Mucosa of gallbladder (tissue), 1 donor: ENCODE results near the gene SP3. TPM values are rescaled to one million over a fixed set of nuclear protein-coding genes. Genes with fewer than 3 reads are reported as not detected.

ENCODE experiments used
- DNase-seq: peaks from one replicate; pipeline ENCODE4 v3.0.0-alpha.2; 2020; ENCODE audit warnings: low spot score
- total RNA-seq: library from RNA; stranded (reverse); gene quantifications from one replicate; pipeline ENCODE4 v1.2.1, GENCODE V29; 2021
- donor health status: DM: no; HTN: no; CAD: no.

The SP3 gene
- total RNA-seq, 1 donor from 2014 or later: 66.0 TPM

DNA sequence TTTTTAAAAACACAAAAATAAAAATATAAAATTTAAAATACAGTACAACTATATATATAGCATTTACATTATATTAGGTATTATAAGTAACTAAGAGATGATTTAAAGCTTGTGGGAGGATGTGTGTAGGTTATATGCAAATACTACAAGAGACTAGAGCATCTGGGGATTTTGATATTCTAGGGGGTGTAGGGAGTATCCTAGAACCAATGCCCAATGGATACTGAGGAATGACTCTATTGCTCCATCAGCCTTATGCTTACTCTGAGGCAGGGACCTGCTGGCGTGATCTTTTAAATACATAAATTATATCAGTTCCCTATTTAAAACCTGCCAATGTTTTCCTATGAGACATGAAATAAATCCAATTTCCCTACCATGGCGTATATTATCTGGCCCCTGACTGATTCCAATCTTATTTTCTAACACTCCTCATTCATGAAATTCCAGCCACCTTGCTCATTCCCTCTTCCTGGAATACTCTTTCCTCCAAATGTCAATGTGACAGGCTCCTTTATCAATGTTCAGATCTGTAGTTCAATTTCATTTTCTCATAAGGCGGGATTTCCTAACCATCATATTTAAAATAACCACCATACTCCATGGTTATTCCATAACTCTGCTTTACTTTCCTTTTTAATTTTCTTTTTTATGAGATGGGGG, 22.2 kb downstream of the SP3 start:
- DNase-seq: no peak

DNA sequence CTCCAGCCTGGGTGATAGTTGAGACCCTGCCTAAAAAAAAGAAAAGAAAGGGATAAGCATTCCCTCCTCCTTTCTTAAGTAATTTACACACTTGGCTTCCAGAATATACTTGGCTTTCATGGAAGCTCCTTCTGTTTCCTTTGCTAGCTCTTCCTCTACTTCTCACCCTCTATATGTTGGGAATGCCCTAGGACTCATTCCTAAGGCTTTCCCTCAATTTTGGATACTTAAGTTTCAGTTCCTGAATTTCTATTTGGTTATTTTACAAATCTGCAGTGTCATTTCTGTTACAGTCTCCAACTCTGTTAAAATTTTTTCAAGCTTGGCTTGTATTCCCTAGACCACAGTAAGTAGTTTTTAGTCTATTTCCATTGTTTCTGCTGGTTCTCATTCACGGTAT, 23.6 kb downstream of the SP3 start:
- no peak for DNase-seq

DNA sequence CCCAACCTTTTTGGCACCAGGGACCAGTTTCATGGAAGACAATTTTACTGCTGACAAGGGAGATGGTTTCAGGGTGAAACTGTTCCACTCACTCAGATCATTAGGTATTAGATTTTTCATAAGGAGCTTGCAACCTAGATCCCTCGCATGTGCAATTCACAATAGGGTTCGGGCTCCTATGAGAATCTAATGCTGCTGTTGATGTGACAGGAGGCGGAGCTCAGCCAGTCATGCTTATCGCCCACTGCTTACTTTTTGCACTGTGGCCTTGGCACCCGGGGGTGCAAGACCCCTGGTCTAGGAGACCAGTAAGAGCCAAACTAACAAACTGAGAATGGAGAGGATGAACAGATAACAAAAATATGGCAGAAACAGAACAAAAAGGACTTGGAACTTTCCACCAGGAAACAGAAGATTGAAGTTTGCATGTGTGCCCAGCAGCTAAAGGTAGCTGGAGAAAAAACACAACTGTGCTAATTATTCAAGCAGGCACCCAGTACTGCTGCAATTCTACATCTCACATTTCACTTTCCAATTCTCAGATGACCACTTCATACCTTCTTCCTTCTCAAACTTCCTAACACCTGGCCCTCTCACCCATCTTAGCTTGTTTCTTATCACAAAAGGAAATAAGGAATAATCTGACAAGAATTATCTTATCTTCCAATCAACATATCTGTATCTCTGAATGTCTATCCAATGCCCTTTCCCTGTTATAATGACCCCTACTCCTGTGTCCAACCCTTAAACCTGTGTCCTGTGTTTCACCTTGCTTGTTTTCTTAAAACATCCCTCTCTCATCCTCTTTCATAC, 24.8 kb downstream of the SP3 start:
- no peak for DNase-seq

DNA sequence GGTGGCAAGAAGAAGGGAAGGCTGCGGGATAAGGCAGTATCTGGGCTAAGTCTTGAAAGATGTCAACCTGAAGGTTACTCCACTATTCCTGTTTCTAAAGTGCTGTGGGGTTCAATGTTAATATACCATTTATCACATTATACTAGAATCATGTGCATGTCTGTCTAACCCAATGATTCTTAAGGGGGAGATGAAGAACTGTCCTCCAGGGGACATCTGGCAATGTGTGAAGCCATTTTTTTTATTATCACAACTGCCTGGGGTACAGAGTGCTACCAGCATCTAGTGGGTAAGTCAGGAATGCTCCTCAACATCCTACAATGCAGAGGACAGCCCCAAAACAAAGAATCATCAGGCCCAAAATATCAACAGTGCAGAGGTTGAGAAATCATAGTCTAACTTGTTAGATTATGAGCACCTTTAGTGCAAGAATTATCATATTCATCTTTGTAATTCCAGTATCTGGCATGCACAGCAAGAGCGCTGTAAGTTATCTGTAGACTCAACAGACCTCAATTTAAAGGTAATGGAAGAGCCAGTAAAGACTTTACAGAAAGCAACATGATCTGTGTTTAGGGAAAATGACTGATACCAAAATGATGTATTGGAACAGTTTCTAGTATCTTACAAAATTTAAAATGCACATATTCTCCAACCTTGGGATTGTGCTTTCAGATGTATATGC, 26.3 kb downstream of the SP3 start:
- no peak for DNase-seq

DNA sequence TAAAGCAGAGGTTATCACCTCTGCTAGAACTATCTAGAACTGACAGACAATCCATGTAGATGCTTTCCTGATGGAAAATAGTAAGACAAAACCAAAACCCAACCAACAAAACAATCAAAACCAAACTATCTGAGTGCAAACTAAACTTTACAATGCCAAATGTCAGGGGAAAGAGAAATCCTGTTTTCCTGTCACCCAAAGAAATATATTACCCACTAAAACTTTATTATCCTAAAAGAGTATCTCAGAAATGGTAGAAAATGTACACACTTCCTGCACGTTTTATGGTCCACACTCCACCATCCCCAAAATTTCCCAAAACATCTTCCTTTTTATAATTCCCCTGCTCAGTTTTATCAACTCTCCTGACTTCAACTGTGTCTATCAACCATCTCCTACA, 29.9 kb downstream of the SP3 start:
- no peak for DNase-seq

DNA sequence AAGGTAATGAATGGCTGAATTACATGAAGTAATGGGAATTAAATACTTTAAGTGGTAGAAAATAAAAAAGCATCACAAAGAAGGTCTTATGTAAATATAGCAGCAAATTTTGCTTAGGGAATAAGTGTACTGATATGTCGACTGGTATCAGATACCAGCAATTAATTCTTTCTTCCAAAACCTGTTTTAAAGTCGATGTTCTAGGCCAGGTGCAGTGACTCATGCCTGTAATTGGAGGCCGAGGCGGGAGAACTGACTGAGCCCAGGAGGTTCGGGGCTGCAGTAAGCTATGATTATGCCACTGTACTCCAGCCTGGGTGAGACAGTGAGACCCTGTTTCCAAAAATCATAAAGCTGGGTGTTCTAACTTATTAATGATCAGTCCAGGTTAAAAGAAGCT, 30.3 kb downstream of the SP3 start:
- no peak for DNase-seq

DNA sequence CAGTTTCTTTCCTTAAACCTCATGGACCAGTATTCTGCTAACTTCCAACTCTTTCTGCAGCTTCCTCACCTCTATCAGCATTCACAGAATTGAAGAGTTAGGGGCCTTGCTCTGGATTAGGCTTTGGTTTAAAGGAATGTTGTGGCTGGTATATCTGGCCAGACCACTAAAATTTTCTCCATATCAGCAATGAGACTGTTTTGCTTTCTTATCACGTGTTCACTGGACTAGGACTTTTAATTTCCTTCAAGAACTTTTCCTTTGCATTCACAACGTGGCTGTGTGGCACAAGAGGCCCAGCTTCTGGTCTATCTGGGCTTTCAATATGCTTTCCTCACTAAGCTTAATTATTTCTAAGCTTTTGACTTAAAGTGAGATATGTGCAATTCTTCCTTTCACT, 33.4 kb downstream of the SP3 start:
- no peak for DNase-seq

DNA sequence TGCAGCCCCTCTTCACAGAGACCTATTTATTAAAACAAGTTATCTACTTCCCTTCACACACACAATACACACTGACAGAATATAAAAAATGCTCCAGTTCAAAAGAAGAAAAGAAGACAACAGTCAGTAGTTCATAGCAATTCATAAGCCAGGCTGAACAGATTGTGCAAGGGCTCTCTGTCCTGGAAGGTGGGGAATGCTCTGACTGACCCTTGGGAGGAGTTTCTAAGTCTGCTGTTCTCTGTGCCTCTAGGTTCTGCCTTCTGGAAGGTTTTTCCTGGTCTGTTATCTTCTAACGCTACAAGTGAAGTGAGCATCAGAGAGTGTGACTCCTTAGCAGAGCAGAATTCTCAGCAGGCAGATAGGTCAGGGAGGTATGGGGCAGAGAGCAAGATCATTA, 35.7 kb downstream of the SP3 start:
- DNase-seq: no peak

DNA sequence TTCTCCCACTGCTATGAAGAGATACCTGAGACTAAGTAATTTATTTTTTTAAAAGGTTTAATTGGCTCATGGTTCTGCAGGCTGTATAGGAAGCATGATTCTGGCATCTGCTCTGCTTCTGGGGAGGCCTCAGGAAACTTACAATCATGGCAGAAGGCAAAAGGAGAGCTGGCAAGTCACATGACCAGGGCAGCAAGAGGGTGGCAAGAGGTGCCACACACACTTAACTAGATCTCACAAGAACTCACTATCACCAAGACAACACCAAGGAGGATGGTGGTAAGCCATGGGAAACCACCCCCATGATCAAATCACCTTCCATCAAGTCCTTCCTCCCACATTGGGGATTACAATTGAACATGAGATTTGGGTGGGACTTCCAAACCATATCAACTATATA, 38.3 kb downstream of the SP3 start:
- DNase-seq: no peak

DNA sequence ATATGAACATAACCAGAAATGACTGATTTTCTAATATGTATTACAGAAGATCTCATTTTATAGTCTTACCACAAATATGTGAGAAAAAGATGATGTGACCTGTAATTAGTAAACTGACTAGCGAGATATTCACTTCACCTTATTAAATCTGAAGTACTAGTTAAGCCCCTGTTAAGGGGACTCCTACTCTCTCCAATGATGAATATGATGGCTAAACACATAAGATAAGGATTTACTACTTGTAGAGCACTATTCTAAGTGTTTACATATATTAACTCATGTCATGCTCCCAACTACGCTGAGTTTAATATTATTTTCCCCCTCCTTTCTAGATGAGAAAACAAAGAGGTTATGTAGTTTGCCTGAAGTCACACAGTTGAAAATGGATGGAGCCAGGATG, 40.9 kb downstream of the SP3 start:
- no peak for DNase-seq

DNA sequence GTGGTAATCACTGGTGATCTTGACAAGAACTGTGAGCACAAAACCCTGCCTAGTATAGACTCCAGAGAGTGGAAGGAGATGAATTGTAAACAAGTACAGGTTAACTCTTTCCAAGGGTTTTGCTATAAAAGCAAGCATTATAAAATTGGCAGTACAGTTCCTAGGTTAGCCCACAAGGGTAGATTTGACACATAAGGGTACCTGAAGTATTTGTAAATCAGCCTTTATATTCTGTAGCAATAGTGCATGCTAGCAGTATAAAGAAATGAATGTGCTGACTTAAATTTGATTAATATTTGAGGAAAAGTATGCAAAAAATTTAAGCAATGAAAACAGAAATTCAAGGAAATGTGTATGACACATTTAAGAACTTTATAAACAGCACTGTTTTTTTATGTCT, 42.4 kb downstream of the SP3 start:
- DNase-seq: no peak

DNA sequence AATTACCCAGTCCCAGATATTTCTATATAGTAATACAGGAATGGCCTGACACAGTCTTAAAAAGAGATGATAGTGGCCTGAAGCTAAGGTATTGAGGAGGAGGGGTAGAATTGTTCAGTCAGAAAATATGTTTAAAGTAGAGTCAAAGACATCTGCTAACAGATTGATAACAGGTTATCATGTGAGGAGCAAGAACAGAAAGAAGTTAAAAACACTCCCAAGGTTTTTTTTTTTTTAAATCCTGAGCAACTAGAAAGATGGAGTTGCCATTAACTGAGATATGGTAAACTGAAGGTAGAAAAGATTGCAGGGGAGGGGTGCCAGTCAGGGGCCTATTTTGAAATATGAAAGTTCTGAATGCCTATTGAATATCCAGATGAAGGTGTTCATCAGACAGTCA, 43.1 kb downstream of the SP3 start:
- no peak for DNase-seq

DNA sequence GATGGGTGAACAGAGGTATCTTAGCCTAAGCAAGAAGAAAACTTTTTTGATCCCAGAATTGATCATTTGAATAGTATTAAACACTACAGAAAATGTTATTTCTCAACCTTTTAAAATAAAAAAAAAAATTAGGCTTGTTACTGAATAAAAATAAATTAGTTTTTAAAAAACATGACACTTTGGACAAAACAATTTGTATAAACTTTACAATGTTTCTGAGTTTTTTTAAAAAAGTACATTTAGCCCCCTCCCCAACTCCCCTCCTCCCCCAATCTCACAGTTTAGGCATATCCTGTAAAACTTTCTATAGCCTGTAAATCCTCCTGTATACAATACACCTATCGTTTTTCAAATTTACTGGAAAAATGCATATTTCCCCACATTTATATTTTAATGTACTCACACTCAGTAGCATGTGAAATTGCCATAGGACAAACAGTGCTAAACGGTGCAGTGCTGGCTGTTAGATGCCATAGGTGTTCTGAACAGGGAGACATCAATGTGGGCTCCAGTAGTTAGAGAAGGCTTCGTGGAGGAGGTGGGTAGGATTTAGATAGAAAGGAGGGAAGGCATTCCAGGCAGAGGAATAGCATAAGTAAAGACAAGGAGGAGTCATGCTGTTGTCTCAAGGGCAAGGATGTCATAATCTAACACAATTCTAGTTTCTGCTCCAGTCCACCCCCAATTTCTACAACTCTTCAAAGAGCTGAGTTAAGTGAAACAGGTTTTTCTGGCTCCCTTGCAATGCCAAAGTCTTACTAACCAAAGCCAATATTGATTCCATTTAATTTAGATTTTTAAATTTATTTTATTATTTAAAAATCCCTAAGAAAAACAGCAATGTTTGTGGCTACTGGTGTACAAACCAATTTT, 50.9 kb downstream of the SP3 start:
- DNase-seq: no peak

DNA sequence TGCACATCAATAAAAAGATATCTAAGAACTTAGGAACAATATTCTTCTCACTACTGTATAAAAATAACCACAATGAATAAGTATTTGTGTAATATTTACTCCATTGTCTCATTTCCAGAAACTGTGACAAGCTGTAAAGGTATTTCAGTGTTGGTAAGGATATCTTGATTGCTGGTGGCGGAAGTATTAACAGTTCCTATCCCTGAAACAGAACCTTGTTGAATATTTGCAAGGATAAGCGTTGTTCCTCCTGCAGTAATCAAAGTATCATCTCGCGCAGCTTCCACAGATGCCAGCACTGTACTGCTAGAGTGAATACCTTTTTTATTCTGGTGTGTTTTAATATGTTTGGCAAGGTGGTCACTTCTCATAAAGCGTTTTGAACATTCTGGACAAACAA, 55.3 kb downstream of the SP3 start:
- no peak for DNase-seq

DNA sequence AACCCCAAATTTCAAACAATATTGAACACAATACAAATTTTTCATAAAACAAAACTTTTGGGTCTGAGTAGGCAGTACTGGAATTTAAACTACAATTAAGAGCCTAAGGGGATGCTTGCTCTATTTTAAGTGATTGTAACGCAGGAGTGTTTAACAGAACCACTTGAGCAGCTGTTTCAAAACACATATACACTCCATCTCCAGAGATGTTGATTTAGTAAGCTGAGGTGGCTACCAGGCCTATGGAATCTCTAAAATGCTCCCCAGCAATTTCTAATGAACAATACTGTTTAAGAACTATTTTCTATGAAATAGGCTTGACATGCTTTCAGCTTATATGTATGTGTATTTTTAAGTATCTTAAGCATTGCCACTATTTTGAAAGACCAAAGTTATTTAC, 58.5 kb downstream of the SP3 start:
- no peak for DNase-seq

DNA sequence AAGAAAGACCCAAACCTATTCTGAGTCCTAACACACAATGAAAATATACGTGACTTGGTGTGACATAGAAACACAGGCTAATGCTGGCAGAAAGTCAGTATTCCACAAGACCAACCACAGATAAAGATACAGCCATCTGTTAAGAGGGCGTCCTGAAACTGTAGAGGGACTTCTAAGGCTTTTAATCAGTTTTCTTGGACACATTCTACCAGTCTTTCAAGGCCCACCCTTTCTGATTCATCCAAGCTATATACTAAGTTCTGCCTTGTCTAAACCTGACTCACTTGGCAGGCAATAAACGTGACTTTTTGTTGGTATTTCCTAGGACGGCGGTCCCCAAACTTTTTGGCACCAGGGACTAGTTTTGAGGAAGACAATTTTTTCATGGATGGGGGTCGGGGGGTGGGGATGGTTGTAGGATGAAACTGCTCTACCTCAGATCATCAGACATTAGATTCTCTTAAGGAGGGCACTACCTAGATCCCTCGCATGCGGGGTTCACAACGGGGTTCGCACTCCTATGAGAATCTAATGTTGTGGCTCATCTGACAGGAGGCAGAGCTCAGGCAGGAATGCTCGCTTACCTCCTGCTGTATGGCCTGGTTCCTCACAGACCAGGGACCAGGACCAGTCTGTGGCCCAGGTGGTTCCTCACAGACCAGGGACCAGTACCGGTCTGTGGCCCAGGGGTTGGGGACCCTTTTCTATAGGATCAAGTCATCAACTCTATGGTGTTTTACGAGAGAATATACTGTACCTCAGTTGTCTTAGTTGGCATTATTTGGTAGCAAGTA, 61.4 kb downstream of the SP3 start:
- DNase-seq: no peak

DNA sequence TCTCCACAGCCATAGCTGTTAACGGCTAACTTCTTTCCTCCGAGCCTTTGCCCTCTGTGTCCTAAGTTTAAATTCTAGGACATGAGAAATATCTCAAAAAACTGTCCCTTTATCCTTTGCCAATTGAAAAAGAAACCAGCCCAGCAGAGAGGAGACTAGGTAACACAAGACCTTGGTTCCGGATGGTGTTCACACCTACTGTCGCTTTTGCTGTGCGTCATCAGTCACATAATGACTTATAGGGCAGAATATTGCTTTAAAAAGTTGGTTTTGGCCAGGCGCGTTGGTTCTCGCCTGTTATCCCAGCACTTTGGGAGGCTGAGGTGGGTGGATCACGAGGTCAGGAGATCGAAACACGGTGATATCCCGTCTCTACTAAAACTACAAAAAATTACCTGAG, 66.2 kb downstream of the SP3 start:
- no peak for DNase-seq

DNA sequence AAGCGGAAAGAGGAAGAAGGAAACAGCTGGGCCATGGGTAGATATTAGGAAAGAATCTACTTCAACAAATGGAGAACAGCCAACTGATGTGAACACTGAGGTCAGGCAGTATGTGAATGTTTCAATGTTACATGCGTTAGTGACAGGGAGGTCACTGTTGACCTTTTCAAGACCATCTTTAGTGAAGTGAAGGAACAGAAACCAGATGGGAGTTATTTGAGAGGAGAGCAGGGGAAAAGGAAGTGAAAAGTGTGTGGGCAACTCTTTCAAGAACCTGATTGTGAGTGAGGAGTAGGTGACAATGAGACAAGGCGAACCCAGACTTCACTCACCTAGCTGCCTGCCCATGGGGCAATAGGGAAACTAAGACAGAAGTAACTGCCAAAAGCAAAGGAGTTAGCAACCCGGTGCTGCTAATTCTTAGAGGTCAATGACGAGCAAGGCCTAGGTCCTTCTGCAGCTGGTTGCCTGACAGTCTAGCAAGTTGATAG, 67.0 kb downstream of the SP3 start:
- DNase-seq: no peak

DNA sequence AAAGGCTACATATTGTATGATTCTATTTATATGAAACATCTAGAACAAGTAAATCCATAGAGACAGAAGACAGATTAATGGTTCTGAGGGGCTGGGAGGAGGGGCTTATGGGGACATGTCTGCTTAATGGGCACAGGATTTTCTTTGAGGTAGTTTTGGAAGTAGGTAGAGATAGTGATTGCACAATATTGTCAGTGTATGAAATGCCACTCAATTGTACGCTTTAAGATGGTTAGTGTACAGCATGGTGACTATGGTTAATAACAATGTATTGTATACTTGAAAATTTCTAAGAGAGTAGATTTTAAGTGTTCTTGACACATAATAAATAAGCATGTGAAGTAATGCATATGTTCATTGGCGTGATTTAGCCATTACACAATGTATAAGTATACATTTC, 68.4 kb downstream of the SP3 start:
- no peak for DNase-seq

DNA sequence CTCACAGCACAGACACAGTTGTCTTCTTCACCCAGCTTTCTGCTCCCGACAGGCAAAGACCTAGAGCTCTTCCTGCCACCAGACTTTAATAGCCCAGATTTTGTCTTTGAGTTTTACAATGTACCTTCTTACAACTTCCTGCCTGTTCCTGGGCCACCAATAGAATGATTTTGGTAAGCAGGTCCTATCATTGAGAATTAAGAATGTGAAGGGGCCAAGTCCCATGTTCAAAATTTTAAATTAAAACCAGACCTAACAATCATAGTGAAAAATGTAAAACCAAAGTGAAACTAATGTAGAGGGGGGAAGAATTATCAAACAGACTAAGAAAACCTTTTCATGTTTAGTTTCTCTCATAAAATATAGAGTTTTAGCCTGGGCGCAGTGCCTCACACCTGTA, 72.8 kb downstream of the SP3 start:
- DNase-seq: no peak
